ENCODE data around the gene SCLY. TPM values are rescaled to one million over a fixed set of nuclear protein-coding genes. Genes with fewer than 3 reads are reported as not detected.
A peak's percentile ranks its signal among the peaks of the same experiment; 100 is the strongest.

The SCLY gene
- total and polyA plus RNA-seq, 4 donors, result 7.8 to 16.1 (median 12.1) TPM

GRCh38 chr2:238120463-238121298 is 59.9 kb downstream of the SCLY start:
- Histone ChIP-seq H3K27ac (ENCODE audit: low read depth in 1 of 2, low read length in 1 of 2) (no peak overlapping the region), H3K9ac (ENCODE audit: insufficient read depth in 1 of 2, low read length in 2 of 2) (no peak overlapping the region), H3K4me1 (ENCODE audit: control insufficient read depth in 5 of 5, insufficient read depth in 5 of 5, low read length in 5 of 5) (peaks cover 0 to 3% (median 0%) of the 10 kb centered on the region in 5 donors), H3K4me3 (no peak overlapping the region), H3K36me3 (ENCODE audit: control insufficient read depth in 4 of 4, insufficient read depth in 4 of 4, low read length in 4 of 4) (no peaks in the 10 kb centered on the region), H3K9me3 (ENCODE audit: control insufficient read depth in 4 of 4, insufficient read depth in 3 of 4, low read length in 3 of 4) (no peaks in the 10 kb centered on the region), H3K27me3 (ENCODE audit: control insufficient read depth in 3 of 3, insufficient read depth in 3 of 3, low read length in 2 of 3) (peaks cover 0 to 5% (median 0%) of the 10 kb centered on the region in 3 donors)
- ATAC-seq (ENCODE audit: insufficient read depth, low FRiP score) (no peak), DNase-seq (peak; percentile 49 to 75 (median 66))
- TF ChIP-seq CTCF (IDR thresholded peaks at IDR 0.05; ENCODE audit: control extremely low read depth, extremely low read depth), result no peak
- 40 to 44% methylated on average over 28 to 30 of the region's 30 CpGs for WGBS, 2 donors

- no peak for DNase-seq
- Histone ChIP-seq H3K9ac (ENCODE audit: insufficient read depth in 1 of 2, low read length in 2 of 2) (no peak overlapping the region), H3K27ac (ENCODE audit: low read depth in 1 of 2, low read length in 1 of 2) (no peak overlapping the region), H3K4me3 (no peak overlapping the region), H3K27me3 (ENCODE audit: control insufficient read depth in 3 of 3, insufficient read depth in 3 of 3, low read length in 2 of 3) (peaks cover 0 to 5% (median 0%) of the 10 kb centered on the region in 3 donors), H3K9me3 (ENCODE audit: control insufficient read depth in 4 of 4, insufficient read depth in 3 of 4, low read length in 3 of 4) (peaks cover 0 to 3% (median 0%) of the 10 kb centered on the region in 4 donors), H3K4me1 (ENCODE audit: control insufficient read depth in 5 of 5, insufficient read depth in 5 of 5, low read length in 5 of 5) (peaks cover 0 to 4% (median under 1%) of the 10 kb centered on the region in 5 donors), H3K36me3 (ENCODE audit: control insufficient read depth in 4 of 4, insufficient read depth in 4 of 4, low read length in 4 of 4) (no peaks in the 10 kb centered on the region)
- ATAC-seq (ENCODE audit: insufficient read depth, low FRiP score), result no peak
- 93% methylated on average over 27 of the region's 27 CpGs for WGBS, 2 donors
- no peak for TF ChIP-seq CTCF (IDR thresholded peaks at IDR 0.05; ENCODE audit: control extremely low read depth, extremely low read depth)
Observed at GRCh38 chr2:238121511-238122286, 60.9 kb downstream of the SCLY start.

- Histone ChIP-seq H3K27ac (ENCODE audit: low read depth in 1 of 2, low read length in 1 of 2) (no peak overlapping the region), H3K36me3 (ENCODE audit: control insufficient read depth in 4 of 4, insufficient read depth in 4 of 4, low read length in 4 of 4) (no peaks in the 10 kb centered on the region), H3K27me3 (ENCODE audit: control insufficient read depth in 3 of 3, insufficient read depth in 3 of 3, low read length in 2 of 3) (peaks cover 0 to 5% (median 0%) of the 10 kb centered on the region in 3 donors), H3K4me3 (no peak overlapping the region), H3K4me1 (ENCODE audit: control insufficient read depth in 5 of 5, insufficient read depth in 5 of 5, low read length in 5 of 5) (peaks cover 0 to 10% (median 4%) of the 10 kb centered on the region in 5 donors), H3K9ac (ENCODE audit: insufficient read depth in 1 of 2, low read length in 2 of 2) (no peak overlapping the region), H3K9me3 (ENCODE audit: control insufficient read depth in 4 of 4, insufficient read depth in 3 of 4, low read length in 3 of 4) (peaks cover 0 to 3% (median 0%) of the 10 kb centered on the region in 4 donors)
- 82 to 87% methylated on average over 29 of the region's 29 CpGs for WGBS, 2 donors
- DNase-seq (no peak), ATAC-seq (ENCODE audit: insufficient read depth, low FRiP score) (no peak)
- TF ChIP-seq CTCF (IDR thresholded peaks at IDR 0.05; ENCODE audit: control extremely low read depth, extremely low read depth), result no peak
Observed at GRCh38 chr2:238122287-238123217, 61.8 kb downstream of the SCLY start.
